T-helper 1 cell treated with Interleukin-12 subunit alpha and Interleukin-12 subunit beta and Interleukin-4 antibody, amounts not matched to agents 30 ng/mL and 1 ng/mL, for 36 hours (primary cell): ENCODE results near the gene PDHX. TPM values are rescaled to one million over a fixed set of nuclear protein-coding genes. Genes with fewer than 3 reads are reported as not detected.

Experiments used
- intact Hi-C: fragments of 100-400 bp; cut with micrococcal nuclease; formaldehyde crosslinking; loops from one replicate; pipeline ENCODE4 v1.15.1; 2024
- total RNA-seq: library from RNA; stranded (reverse); gene quantifications from 2 replicates; pipeline ENCODE4 v1.2.3, GENCODE V29; 2022

PDHX gene
- total RNA-seq, 1 donor from 2014 or later: 23.5 TPM

DNA sequence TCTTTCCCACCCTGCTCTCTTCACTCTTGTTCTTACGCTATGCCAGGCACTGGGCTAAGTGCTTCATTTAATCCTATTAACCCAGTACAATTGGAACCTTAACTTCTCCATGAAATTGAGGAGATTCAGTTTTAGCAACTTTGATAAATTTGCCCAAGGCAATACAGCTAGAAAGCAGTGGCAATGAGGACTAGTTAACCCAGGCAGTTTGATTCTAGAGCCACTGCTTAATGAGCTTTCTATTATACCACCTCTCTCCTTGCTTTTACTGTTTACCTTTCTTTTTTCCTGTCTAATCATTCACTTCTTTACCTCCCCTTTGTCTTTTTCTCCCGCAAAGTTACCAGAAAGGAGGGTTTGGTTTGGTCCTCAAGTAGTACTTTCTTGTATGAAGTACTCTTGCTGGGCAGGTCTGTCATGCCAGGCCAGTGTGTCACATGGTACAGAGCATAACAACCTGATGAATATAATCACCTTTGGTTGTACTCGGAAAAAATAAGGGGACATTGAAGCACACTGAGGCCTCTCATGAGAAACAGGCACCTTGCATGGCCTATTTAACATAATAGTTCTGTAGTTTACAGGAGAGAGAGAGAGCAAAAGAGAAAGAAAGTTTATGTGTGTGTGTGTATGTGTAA lies 70.6 kb downstream of the PDHX start:
- intact Hi-C loops: no loop called here

DNA sequence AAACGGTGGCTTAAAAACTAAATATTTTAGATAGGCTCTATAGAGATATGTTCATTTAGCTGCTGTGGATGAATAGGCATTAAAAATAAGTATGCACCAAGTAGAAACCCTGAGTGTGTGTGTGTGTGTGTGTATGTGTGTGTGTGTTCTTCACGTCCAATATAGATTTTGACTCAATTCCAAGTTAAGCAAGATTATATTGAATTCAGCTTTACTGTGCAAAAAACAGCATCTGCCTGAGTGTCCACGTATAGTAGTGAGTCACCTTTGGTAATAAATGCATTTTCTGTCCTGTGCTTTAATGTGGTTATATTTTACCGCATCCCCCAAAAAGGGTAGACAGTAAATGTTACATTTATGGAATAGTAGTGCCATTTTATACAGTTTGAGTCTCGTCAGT lies 71.2 kb downstream of the PDHX start:
- intact Hi-C loops: no loop called here

DNA sequence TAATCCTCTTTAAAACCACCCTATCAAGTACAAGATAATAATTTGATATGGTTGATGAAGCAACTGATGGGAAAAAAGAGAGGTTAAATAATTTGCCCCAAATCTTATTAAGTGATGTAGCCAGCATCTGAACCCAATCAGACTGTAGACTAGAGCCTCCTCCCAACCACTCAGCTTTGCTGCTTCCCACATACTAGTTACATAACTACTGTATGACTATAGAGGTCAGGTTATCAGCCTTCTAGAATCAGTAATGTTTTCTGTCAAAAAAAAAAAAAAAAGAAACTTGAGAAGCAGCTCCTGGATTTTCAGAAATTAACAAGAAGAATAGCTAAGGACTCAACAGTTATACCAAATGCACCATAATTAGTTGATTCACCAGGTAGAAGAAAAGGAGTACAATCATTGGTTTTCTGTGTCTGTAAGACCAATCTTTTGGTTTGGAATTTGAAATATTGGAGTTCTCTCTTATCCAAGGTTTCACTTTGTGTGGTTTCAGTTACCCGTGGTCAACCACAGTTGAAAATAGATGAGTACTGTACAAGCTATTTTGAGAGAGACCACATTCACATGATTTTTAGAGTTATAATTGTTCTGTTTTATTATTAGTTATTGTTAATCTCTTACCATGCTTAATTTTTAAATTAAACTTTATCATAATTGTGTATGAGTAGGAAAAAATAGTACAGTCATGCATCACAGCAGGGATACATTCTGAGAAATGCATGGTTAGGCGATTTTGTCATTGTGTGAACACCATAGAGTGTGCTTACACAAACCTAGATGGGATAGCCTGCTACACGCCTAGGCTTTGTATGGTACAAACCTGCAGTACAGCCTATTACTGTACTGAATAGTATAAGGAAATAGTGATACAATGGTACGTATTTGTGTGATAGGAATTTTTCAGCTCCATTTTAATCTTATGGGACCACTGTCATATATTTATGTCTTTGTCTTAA lies 72.2 kb downstream of the PDHX start:
- intact Hi-C loops: no loop called here

DNA sequence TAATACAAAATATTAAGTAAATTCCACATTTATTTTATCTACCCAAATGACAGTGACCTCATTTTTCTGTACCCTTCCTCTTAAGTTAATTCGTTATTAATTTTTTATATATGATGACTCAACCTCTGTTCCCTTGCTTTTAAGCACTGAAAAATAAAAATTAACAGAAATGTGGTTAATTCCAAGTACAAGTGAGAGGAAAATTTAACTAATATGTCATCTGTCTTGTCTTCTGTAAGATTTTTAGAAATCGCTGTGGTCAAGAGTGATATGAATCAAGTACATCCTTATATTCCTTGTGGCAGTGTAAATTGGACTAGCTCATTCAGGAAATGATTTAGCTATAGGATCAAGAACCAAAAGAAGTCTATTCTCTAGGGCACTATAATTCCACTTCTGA lies 74.5 kb downstream of the PDHX start:
- intact Hi-C loops: loop anchor here (5.0 kb wide), 1 partner anchor 49 kb away; no protein-coding TSS in a partner anchor

DNA sequence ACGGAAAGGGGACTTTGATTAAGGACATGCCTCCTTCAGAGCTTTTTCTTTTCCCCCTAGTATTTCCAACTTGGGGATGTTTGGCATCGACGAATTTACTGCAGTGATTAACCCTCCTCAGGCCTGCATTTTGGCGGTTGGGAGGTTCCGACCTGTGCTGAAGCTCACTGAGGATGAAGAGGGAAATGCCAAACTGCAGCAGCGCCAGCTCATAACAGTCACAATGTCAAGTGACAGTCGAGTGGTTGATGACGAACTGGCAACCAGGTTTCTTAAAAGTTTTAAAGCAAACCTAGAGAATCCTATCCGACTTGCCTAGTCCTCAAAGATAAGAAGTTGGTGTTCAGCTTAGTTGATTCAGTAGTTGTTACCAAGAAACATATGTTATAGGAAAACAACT lies 78.4 kb downstream of the PDHX start:
- intact Hi-C loops: loop anchor here (5.0 kb wide), 1 partner anchor 53 kb away; no protein-coding TSS in a partner anchor

DNA sequence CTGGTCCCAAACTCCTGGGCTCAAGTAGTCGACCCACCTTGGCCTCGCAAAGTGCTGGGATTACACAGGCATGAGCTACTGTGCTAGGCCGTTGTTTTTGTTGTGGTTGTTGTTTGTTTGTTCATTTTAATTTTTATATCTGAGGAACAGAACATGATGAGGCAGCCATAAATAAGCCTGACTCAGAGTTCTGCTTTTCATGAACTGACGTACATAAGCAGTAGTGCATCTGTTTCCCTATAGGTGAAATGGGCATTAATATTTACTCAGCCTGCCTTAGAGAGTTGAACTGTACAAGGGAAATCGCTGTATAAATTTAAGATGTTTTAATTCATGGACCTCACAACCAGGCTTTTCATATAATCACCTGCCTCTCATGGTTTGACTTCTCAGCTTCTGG lies 80.5 kb downstream of the PDHX start:
- intact Hi-C loops: no loop called here

DNA sequence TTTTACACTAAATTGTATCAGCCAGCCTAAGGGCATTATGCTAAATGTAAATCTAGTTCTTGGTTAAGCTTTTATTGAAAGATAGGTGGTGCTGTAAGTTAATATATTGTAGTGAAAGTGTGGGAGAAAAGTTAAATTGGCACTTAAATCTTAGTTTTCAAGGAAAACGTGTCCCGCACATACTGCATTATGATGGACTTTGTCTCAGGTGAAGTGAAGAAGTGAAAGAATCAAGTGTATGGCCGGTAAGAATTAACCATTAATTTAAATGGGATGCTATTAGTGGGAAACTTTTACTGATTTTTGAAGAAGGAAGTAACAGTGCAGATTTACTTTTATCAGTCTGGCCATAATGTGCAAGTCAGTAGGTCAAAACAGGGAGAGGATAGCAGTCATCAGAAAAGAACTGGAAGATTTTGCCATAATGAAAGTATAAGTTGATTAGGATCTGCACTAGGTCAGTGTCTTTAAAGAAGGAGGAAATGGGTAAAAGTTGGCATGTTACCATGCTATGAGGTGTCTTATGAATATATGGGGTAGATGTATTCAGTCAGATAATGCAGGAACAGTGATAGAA lies 81.6 kb downstream of the PDHX start:
- intact Hi-C loops: loop anchor here (1.0 kb wide), 13 partner anchors 14 to 487 kb away; partner anchors contain the start of gene CD44

DNA sequence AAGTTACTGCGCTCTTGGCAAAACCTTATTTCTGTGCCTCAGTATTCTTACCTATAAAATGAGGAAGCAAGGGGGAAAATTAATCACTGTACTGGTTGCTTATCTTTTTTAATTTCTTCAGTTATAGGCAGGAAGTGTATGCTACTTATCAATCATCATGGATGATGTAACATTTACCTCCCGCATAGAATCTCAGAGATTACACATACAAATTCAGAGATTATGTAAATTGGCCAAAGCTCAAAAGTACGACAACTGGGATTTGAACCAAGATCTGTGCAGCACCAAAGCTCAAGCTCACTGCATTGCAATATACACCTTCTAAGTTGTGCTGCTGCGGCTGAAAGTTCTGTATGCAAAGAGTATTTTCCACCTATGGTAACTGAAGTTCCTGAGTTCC lies 83.0 kb downstream of the PDHX start:
- intact Hi-C loops: no loop called here

DNA sequence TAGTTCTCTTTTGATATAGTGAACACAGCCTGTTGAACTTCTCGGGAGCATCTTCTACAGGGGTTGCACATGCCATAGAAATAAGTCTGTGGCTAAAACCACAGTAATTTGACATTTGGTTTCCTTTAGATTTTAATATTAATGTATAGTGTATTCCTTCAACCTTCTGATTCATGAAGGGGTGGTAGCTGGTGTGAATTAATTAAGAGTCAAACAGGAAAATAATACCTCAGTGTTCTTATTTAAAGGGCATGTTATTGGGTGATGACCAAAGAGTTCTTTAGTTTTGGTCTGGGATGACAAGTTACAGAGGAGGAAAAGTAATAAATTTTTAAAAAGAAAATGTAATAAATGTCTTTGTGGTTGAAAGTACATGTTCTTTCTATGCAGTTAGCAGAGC lies 86.8 kb downstream of the PDHX start:
- intact Hi-C loops: no loop called here

DNA sequence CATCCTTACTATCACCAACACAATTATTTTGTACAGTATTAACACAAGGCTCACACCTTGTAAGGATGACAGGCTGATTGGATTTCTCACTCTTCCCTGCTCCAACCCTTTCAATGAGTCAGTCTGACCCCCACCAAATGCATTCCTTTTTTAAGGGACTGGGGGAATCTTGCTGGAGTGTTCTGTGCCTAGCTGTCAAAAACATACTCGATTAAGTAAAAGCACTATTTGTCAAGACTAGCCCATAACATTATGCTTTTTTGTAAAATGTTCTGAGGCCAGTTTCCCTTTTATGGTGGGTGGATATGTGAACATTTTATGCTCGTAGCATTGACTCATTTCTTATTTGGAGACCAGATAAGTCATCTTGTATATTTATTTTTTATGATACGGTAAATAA lies 87.2 kb downstream of the PDHX start:
- intact Hi-C loops: no loop called here

DNA sequence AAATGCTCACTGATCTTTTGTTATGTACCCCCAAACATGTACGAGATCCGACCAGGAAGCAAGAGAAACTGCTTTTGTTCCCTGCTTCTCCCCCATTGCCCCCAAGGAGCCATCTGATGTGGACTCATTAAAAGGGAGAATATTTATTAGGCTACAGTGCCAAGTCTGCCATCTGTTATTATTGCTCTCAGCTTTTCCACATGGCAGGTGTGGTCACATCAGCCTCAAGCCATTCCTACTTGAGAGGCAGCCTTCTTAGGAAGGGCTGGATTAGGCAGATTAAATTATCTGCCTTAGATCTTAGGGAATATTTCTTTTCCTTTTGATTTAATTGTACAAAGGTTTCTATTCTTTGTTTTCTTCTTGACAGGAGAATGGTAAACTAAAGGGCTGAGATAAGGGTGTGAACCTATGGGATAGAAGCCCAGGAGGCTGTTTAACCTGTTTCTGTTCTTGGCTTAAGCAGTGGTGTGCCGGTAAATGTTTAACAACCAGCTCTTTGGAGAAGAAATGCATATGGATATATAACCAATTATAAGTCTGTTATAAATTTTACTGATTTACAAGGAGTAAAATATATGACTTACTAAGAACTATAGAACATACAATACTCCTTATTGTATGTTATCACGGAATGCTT lies 88.8 kb downstream of the PDHX start:
- intact Hi-C loops: no loop called here

DNA sequence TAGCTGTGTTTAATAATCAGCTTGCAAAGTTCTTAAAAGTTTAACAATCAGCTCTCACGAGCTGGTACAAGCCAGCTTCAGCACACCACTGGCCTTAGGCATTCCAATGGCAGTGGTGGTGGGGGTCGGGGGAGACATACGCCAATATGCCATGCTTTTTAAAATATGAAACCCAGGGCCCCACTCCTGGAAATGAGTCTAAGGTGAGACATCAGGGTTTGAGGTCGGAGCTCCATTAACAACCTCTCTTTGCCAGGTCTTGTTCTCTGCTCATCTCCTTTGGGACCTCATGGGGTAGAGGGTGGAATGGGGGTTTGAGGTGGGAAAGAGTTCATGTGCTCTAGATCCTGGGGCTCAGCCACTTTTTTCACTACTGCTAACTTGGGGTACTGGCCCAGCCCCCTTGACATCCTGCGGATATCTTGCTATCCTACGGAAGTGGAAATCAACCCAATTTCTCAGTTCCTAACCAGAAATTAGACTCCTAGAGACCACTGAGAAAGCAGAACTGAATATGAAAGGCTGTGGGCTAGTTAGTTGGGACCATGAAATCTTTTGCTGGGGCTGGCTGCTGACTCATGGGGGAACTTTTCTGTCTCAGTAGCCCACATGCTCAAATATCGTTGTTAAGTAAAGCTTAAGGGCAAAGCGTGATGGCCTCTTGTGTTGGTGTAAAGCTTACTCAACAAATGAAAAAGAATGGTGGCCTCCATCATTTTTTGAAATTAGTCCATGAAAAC lies 90.1 kb downstream of the PDHX start:
- intact Hi-C loops: no loop called here

DNA sequence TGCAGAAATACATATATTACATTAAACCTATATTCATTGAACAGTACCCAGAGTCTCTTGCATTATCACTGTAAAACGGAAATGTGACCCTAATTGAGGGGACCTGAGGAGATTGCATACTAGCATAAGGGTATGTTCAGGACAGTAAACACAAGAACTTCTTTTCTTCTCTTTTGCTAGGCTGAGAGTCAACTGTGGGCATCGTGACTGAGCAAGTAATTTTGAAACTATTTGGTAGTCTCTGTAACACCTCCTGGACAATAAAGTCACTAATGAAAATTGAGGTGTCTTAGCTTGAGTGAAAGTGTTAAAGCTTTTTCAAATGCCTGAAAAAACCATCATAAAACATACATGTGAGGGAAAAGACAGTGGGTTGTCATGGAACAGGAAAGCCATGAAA lies 90.9 kb downstream of the PDHX start:
- intact Hi-C loops: no loop called here

DNA sequence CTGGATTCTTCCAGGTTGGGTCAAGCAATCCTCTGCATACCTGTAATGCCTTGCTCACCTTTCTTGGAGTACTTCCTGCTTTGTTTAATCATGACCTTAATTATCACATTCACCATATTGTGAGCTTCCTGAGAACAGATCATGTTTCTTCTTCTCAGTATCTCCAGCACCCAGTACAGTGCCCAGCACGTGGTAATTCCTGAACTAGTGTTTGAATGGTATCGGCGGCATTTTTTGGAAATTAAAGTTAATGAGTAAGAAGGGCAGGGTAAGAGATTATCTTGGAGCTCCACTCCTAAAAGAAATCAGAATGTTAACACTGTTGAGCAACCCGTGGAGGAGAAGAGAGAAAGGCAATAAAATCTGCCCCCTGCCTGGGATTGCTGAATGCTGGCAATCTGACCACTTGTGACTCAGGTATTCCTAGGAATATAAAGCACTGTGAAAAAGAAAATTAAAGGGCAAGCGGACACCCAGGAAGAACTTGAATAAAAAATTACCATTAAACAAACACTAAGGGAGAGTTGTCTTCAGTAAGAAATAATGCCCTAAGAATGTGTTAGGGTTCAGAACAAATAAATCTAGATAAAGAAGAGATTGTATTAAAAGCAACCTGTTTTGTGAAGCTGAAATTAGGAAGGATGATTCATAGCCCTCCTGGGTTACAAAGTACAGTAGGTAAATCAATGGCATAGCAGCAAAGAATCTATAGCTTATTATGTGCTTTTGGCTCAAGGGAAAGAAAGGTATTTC lies 92.9 kb downstream of the PDHX start:
- intact Hi-C loops: no loop called here

DNA sequence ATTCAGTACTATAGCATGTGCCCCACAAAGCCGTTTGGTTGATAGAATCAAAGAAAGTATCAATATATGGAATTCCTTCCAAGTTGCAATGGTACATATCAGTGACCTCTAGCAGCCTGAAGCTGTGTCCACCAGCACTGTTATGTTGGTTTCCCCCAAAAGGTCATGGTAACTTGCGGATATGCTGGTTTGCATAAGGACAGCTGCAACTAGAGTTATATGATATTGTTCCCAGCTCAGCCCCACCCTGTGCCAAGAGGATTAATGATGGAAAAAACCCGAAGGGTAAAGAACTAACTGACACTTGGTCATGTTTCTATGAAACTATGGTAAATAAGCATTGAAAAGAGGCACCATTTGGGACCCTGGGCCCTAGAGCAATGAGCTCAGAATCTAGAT lies 93.5 kb downstream of the PDHX start:
- intact Hi-C loops: loop anchor here (5.0 kb wide), 1 partner anchor 382 kb away; no protein-coding TSS in a partner anchor

DNA sequence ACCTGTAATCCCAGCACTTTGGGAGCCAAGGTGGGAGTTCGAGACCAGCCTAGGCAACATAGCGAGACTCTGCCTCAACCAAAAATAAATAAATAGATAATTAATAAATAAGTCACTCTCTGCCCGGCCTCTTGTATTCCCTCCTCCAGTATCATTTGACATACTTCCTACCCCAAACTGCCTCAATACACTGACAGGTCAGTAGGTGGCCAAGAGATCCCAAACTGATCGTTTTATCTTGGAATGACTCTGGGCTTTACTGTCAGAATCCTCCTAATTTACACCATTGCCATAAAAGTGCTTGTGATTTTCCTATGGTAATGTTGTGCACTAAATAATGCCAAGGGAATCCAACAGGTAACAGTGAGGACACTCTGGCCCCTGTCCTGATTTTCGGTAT lies 94.2 kb downstream of the PDHX start:
- intact Hi-C loops: loop anchor here (5.0 kb wide), 1 partner anchor 382 kb away; no protein-coding TSS in a partner anchor

DNA sequence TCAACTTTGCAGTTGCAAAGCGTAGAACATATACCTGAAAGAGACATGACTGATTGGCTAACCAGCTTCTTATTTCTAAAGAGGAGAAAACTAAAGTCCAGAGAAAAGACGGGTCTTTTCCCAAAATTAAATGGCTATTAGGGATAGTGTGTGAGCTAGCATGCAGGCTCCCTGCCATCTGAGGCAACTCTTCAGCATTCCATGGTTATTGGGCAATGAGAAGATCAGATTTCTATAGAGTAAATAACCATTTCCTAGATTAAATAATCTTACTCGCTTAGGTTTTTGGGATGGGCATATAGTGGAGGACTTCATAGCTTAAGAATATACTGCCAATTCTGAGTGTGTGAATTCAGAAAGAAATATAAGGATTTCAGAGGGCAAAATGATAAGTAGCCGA lies 95.0 kb downstream of the PDHX start:
- intact Hi-C loops: loop anchor here (5.0 kb wide), 1 partner anchor 381 kb away; no protein-coding TSS in a partner anchor

DNA sequence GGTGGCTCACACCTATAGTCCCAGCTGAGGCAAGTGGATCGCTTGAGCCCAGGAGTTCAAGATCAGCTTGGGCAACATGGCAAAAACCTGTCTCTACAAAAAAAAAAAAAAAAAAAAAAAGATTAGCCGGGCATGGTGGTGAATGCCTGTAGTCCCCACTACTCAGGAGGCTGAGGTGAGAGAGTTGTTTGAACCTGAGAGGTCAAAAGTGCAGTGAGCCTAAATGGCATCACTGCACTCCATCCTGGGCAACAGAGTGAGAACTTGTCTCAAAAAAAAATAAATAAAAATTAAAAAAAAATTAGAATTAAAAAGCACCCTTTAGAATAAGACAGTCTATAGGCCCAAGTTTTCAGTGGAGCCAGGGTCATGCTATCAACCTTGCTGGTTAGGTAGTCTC lies 95.5 kb downstream of the PDHX start:
- intact Hi-C loops: loop anchor here (1.0 to 5.0 kb wide), 12 partner anchors 14 to 959 kb away; partner anchors contain the start of gene CD44

DNA sequence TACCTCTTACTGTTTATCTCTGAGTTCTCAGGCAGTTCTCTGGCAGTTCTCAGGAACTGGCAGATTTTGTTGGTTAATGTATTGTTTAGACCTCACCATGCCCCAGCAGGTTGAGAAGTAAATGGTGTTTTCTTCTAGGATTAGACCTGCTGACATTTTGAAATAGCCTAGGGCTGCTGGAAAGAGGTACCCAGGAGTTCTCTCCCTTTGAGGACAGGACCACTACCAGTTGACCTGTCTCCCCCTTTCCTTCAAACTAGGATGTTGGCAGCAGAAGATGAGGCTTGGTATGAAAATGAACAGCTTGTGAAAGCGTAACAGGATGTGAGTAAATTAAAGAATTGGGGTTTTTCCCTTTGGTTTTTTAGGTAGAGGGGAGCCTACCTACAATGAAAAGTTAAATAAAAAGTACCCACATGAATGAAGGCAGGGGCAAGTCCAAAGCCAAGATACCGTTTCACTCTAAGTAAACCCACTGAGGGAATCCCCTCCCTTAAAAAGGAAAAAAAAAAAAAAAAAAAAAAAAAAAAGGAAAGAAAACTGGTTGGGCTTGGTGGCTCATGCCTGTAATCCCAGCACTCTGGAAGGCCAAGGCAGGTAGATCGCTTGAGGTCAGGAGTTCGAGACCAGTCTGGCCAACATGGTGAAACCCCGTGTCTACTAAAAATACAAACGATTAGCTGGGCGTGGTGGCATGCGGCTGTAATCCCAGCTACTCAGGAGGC lies 96.2 kb downstream of the PDHX start:
- intact Hi-C loops: loop anchor here (1.0 to 5.0 kb wide), 16 partner anchors 14 to 960 kb away; partner anchors contain the start of genes APIP, CD44 and PDHX
